ENCODE results near the gene UBALD2. TPM values are rescaled to one million over a fixed set of nuclear protein-coding genes. Genes with fewer than 3 reads are reported as not detected.
"Not testable (repeated sequence)": the region's sequence is repeated elsewhere in the genome, so short reads cannot be mapped to it uniquely, and the experiment has no call there.

UBALD2 gene
- 10 to 100 TPM in 5 of 6 donors, 1 to 10 TPM in 1; 8.4 to 74.9 (median 26.8) TPM for total RNA-seq

- H3K36me3 ChIP-seq: peaks cover 2 to 12% (median 9%) of the 10 kb centered on the region in 4 donors
- H3K4me3 ChIP-seq: peak within 1 kb of the TSS; percentile 89 to 100 (median 96)
- H3K27ac ChIP-seq: peak within 1 kb of the TSS; percentile 94 to 100 (median 96)
- no peaks in the 10 kb centered on the region for H3K27me3 ChIP-seq
- peak; percentile 100 for DNase-seq
- WGBS, 2 donors: 0% methylated on average over 2 to 30 of the region's 94 CpGs
- H3K4me1 ChIP-seq: peaks cover 66 to 78% (median 70%) of the 10 kb centered on the region in 4 donors
- no peaks in the 10 kb centered on the region for H3K9me3 ChIP-seq
- peak in 1 of 4 donors; percentile 32 for TF ChIP-seq EP300 (IDR thresholded peaks at IDR 0.05)
- TF ChIP-seq POLR2A (IDR thresholded peaks at IDR 0.05): peak in 3 of 4 donors; percentile 81 to 96 (median 83)
- peak in 2 of 6 experiments; percentile 7 to 9 for TF ChIP-seq CTCF (IDR thresholded peaks at IDR 0.05)
- peak; percentile 84 to 95 for TF ChIP-seq POLR2AphosphoS5 (IDR thresholded peaks at IDR 0.05)
- peak; percentile 97 to 98 for ATAC-seq (ENCODE audit: low FRiP score in 2 of 2)
These were observed at the start of gene UBALD2 for GRCh38 chr17:76264755-76265623. UBALD2 (plus strand) TSS chr17:76265348; CDS start chr17:76265506, 158 bp downstream.

GRCh38 chr17:76217081-76217480 is 48.1 kb upstream of the UBALD2 start:
- ATAC-seq (ENCODE audit: low FRiP score in 2 of 2): no peak
- DNase-seq: no peak
- no peak overlapping the region for H3K4me3 ChIP-seq
- H3K36me3 ChIP-seq: no peaks in the 10 kb centered on the region
- no peaks in the 10 kb centered on the region for H3K9me3 ChIP-seq
- no peaks in the 10 kb centered on the region for H3K4me1 ChIP-seq
- no peak overlapping the region for H3K27ac ChIP-seq
- WGBS, 2 donors: 97 to 98% methylated on average over 3 of the region's 3 CpGs
- no peak for TF ChIP-seq CTCF (IDR thresholded peaks at IDR 0.05)
- no peak for TF ChIP-seq POLR2AphosphoS5 (IDR thresholded peaks at IDR 0.05)
- no peak for TF ChIP-seq POLR2A (IDR thresholded peaks at IDR 0.05)
- no peaks in the 10 kb centered on the region for H3K27me3 ChIP-seq

- TF ChIP-seq POLR2A (IDR thresholded peaks at IDR 0.05) (no peak), CTCF (IDR thresholded peaks at IDR 0.05) (no peak), EP300 (IDR thresholded peaks at IDR 0.05) (no peak), POLR2AphosphoS5 (IDR thresholded peaks at IDR 0.05) (no peak)
- DNase-seq: no peak
- WGBS, 2 donors: 89 to 91% methylated on average over 7 of the region's 7 CpGs
- H3K27ac ChIP-seq: no peak overlapping the region
- no peak for ATAC-seq (ENCODE audit: low FRiP score in 2 of 2)
- no peak overlapping the region for H3K4me3 ChIP-seq
- no peaks in the 10 kb centered on the region for H3K4me1 ChIP-seq
- no peaks in the 10 kb centered on the region for H3K9me3 ChIP-seq
- no peaks in the 10 kb centered on the region for H3K27me3 ChIP-seq
- H3K36me3 ChIP-seq: no peaks in the 10 kb centered on the region
These were observed 45.3 kb upstream of the UBALD2 start for GRCh38 chr17:76219670-76220383.

GRCh38 chr17:76223802-76224201 is 41.3 kb upstream of the UBALD2 start:
- DNase-seq (no peak), ATAC-seq (ENCODE audit: low FRiP score in 2 of 2) (no peak)
- Histone ChIP-seq H3K27ac (no peak overlapping the region), H3K9me3 (no peaks in the 10 kb centered on the region), H3K36me3 (no peaks in the 10 kb centered on the region), H3K4me3 (no peak overlapping the region), H3K27me3 (no peaks in the 10 kb centered on the region), H3K4me1 (no peaks in the 10 kb centered on the region)
- no peak for TF ChIP-seq EP300 (IDR thresholded peaks at IDR 0.05)
- no peak for TF ChIP-seq POLR2AphosphoS5 (IDR thresholded peaks at IDR 0.05)
- TF ChIP-seq POLR2A (IDR thresholded peaks at IDR 0.05): no peak
- no peak for TF ChIP-seq CTCF (IDR thresholded peaks at IDR 0.05)
- 94 to 100% methylated on average over 1 of the region's 1 CpG for WGBS, 2 donors

- 77 to 91% methylated on average over 7 of the region's 7 CpGs for WGBS, 2 donors
These were observed 39.6 kb upstream of the UBALD2 start for GRCh38 chr17:76225373-76226086.

GRCh38 chr17:76226749-76227148 is 38.4 kb upstream of the UBALD2 start:
- H3K4me3 ChIP-seq; H3K9me3 ChIP-seq; H3K36me3 ChIP-seq; H3K27ac ChIP-seq; H3K27me3 ChIP-seq; H3K4me1 ChIP-seq; ATAC-seq (ENCODE audit: low FRiP score in 2 of 2): not testable (repeated sequence)
- 85 to 98% methylated on average over 17 to 19 of the region's 19 CpGs for WGBS, 2 donors
- DNase-seq: peak in 1 of 2 donors; percentile 54

More at GRCh38 chr17:76225373-76226086, 39.6 kb upstream of the UBALD2 start:
- DNase-seq; H3K36me3 ChIP-seq; H3K27ac ChIP-seq; H3K4me1 ChIP-seq; H3K4me3 ChIP-seq; ATAC-seq (ENCODE audit: low FRiP score in 2 of 2); H3K27me3 ChIP-seq; H3K9me3 ChIP-seq: not testable (repeated sequence)
